LNCAP (cell line): ENCODE results near the gene CLEC16A.

Experiments used
- CTCF ChIP-seq: fragments of 450-650 bp; IDR thresholded peaks from 2 replicates; pipeline ENCODE4 v1.5.1; 2017; ENCODE audit warnings: mild to moderate bottlenecking

CLEC16A gene

GRCh38 chr16:10934325-10935107, 9.8 kb upstream of the CLEC16A start:
- no peak for TF ChIP-seq CTCF

DNA sequence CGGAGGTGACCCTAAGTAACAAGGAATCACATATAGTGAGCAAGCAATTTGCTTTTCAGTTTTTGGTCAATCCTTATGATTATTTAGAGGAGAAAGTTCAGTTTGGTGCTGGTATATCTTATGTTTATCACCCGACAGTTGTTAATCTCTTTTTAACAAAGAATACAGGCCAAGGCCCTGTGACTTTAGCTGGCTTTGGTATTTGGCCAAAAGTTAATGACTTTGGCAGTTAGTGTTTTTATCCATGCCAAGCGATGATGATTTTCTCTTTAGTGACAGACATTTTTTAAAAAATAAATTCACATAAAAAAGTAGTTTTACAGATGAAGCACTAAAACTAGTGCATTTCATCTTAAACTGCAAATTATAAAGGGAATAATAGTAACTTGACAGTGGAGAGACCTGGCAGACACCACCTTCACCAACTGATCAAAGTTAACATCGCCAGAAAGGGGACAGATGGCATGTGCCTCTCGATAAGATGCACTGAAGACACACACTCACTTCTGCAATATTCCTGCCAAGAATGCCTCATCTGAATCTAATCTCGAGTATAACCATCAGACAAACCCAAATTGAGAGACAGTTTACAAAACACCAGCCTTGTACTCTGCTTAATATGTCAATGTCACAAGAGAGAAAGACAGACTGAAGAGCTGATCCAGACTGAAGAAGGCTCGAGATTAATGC, 9.0 kb upstream of the CLEC16A start:
- no peak for TF ChIP-seq CTCF

GRCh38 chr16:10936272-10936984, 7.9 kb upstream of the CLEC16A start:
- no peak for TF ChIP-seq CTCF

DNA sequence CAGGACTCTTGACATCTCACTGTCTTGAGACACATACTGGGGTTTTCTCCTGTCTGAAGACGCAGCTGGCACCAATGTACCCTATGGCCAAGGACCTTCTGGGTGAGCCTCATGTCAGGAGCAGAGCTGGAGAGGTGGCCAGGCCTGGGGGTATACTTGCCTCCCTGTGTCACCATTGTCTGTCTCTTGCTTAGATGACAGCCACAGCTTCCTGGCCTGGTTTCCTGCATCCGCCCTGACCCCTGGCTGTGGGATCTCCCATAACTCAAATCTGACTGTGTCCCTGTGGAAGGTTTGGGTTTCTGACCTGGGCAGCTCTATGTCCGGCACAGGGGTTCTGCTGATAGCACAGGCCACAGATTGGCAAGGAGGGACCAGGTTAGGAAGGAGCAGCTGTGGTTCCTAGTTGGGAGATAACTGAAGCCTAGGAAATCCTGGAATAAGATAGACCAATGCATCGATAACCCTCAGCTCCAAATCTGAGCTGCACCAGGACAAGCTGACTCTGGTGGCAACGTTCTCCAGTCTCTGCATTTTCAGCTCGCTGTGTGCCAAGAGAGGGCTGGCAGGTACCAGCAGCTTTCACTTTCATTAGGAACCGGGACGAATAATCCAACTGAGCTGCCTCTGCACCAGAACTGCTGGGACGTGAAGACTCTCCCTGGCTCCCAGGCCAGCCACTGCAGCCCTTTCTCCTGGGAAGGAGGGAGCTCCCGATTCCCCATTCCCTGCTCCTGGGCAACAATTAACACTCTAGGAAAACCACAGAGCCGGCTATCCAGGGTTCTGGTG, 7.1 kb upstream of the CLEC16A start:
- no peak for TF ChIP-seq CTCF

- no peak for TF ChIP-seq CTCF
These were observed 6.0 kb upstream of the CLEC16A start for GRCh38 chr16:10938321-10938720.

GRCh38 chr16:10938796-10939648, 5.3 kb upstream of the CLEC16A start:
- no peak for TF ChIP-seq CTCF
